Hematopoietic multipotent progenitor cell treated with erythropoietin and hydrocortisone succinate and interleukin-3 and kit ligand, for 15 days (in vitro differentiated cells): ENCODE results near the gene TRPV6.

Source experiments
- DNase-seq: peaks from one replicate; pipeline ENCODE4 v3.0.0-alpha.2; 2015; ENCODE audit warnings: low spot score

The TRPV6 gene

GRCh38 chr7:142908290-142908689 is 22.7 kb upstream of the TRPV6 start:
- DNase-seq, result no peak

- no peak for DNase-seq
These were observed 21.1 kb upstream of the TRPV6 start for GRCh38 chr7:142906643-142907042.

DNA sequence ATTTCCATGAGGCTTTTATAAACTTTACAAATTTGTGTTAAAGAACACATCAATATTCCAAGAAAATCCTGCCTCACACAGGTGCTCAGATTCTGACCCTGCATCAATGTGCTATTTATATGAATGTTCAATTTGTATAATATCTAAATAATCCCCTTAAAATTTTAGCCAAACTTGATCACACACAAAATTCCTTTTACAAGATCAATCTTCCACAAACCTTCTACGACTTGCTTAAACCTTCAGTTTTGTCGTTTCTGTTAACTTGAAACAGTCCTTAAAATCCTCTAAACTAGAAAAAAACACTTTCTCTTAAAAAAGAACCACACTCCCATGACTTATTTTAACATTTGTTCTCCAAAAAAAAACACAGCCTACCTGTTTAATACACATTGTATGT is 20.2 kb upstream of the TRPV6 start:
- no peak for DNase-seq

- DNase-seq, result no peak
These were observed 18.6 kb upstream of the TRPV6 start for GRCh38 chr7:142904128-142904527.

DNA sequence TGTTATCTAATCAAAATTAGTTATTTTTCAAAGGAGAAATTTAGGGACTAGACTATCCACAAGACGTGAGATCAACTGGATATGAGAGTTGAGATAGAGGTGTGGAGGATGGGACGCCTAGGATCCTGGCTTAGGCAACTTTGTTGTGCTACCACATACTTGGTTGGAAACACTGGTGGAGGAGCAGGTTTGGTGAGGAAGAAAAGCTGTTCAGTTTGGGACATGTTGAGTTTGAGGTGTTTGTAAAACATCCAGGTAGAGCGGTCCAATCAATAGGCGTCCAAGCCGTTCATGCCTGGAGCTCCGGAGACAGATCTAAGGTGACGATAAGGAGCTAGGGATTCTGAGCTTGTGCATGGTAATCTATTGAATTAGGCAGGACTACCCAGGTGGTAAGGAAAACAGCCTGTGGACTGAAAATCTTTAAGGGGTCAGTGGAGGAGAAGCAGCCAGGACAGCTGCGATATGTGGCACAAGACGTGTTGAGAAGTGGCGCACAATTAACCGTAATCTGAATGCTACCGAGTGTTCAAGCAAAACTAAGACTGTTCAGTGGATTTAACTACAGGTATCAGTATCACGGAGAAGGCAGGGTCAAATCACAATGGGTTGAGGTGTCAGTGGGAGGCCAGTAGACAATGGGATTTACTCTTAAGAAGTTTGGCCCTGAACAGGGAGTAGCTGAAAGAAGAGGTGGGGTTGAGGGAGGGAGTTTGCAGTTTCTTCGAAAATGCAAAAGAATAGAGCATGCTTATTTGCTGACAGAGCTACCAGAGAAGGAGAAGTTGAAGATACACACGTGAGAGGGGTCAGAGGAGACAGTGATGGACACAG is 16.1 kb upstream of the TRPV6 start:
- no peak for DNase-seq

GRCh38 chr7:142899661-142900060 is 14.1 kb upstream of the TRPV6 start:
- no peak for DNase-seq

GRCh38 chr7:142898377-142899170 is 13.0 kb upstream of the TRPV6 start:
- no peak for DNase-seq

- no peak for DNase-seq
These were observed 12.1 kb upstream of the TRPV6 start for GRCh38 chr7:142897691-142898090.

GRCh38 chr7:142896741-142897379 is 11.3 kb upstream of the TRPV6 start:
- DNase-seq, result no peak

GRCh38 chr7:142896151-142896550 is 10.6 kb upstream of the TRPV6 start:
- DNase-seq, result no peak

- no peak for DNase-seq
These were observed 9.5 kb upstream of the TRPV6 start for GRCh38 chr7:142894985-142895593.

GRCh38 chr7:142894112-142894984 is 8.8 kb upstream of the TRPV6 start:
- no peak for DNase-seq

- no peak for DNase-seq
These were observed 7.4 kb upstream of the TRPV6 start for GRCh38 chr7:142892951-142893350.

GRCh38 chr7:142891490-142892082 is 6.0 kb upstream of the TRPV6 start:
- DNase-seq, result no peak

DNA sequence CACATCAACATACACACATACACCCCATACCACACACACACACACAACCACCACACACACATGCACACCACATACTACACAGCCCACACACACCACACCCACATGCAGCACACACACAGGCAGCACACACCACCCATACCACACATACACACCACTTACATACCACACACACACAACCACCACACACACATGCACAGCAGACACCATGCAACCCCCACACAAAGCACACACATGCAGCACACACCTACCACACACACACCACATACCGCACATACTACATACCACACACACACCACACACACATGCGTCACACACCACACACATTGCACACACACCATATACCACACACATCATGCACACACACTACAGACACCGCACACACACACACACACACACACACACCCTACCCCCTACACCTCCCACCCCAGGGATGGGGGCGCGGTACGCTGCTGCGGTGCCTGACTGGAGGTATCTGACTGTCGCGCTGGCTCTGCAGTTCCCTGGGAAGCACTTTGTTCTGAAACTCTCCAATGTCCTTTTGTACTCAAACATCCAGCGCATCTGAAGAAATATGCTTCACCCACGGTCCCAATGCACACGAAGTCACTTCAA is 5.4 kb upstream of the TRPV6 start:
- no peak for DNase-seq

DNA sequence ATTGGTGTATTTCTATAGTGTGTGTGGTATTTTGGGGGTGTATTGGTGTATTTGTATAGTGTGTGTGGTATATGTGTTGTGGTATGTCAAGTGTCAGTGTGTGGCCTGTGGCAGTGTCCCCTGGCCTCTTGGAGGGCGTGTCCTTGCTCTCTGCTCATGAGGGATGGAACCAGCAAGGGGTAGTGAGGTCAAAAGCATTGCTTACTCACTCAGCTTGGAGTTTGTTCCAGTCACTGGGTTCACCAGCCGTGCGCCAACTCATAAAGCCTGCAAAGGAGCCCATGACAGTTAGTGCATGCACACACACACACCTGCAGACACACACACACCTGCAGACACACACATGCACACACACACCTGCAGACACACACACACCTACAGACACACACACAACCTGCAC is 4.3 kb upstream of the TRPV6 start:
- DNase-seq, result no peak

- DNase-seq, result no peak
These were observed 1.9 kb upstream of the TRPV6 start for GRCh38 chr7:142887282-142888015.

GRCh38 chr7:142886866-142887265 is 1.3 kb upstream of the TRPV6 start:
- no peak for DNase-seq

DNA sequence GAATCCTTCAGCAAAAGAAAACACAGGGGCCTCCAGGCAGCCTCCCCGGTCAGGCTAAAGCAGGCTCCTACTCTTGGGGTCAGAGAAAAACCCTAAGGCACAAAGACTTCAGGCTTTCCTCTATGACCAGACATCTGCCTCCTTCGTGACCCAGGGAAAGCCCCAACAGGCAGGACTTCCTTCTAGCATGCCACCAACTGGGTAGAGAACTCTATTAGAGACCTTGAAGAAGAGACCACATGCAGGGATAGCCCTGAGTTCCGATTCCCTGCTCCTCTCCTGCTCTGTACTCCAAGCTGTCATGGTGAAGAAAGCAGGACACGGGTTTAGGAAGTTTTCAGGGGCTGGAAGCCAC is 1.3 kb downstream of the TRPV6 start:
- DNase-seq, result no peak
